Activated naive CD8-positive, alpha-beta T cell treated with anti-CD3 and anti-CD28 coated beads, Interleukin-2, amount 50 U/mL, for 24 hours (primary cell): ENCODE results near the gene METTL17.
"Not testable (repeated sequence)": the region's sequence is repeated elsewhere in the genome, so short reads cannot be mapped to it uniquely, and the experiment has no call there.

Source experiments
- ATAC-seq: fragments of 150-1000 bp; cut with Tn5 transposase; one replicate; pipeline ENCODE4 v1.10.0; 2021
- DNase-seq: peaks from one replicate; pipeline ENCODE4 v3.0.0; 2021
- H3K27ac Mint-ChIP-seq: one replicate; pipeline ENCODE4 v1.8.0; 2021; ENCODE audit warnings: mild to moderate bottlenecking, mixed read lengths
- H3K27me3 Mint-ChIP-seq: one replicate; pipeline ENCODE4 v1.8.0; 2021; ENCODE audit warnings: mixed read lengths
- H3K36me3 Mint-ChIP-seq: one replicate; pipeline ENCODE4 v1.8.0; 2021; ENCODE audit warnings: low read depth, mixed read lengths
- H3K4me1 Mint-ChIP-seq: one replicate; pipeline ENCODE4 v1.8.0; 2021; ENCODE audit warnings: mixed read lengths
- H3K4me3 Mint-ChIP-seq: one replicate; pipeline ENCODE4 v1.8.0; 2021; ENCODE audit warnings: mild to moderate bottlenecking, moderate library complexity, mixed read lengths
- H3K9me3 Mint-ChIP-seq: one replicate; pipeline ENCODE4 v1.8.0; 2021; ENCODE audit warnings: mixed read lengths

The METTL17 gene

DNA sequence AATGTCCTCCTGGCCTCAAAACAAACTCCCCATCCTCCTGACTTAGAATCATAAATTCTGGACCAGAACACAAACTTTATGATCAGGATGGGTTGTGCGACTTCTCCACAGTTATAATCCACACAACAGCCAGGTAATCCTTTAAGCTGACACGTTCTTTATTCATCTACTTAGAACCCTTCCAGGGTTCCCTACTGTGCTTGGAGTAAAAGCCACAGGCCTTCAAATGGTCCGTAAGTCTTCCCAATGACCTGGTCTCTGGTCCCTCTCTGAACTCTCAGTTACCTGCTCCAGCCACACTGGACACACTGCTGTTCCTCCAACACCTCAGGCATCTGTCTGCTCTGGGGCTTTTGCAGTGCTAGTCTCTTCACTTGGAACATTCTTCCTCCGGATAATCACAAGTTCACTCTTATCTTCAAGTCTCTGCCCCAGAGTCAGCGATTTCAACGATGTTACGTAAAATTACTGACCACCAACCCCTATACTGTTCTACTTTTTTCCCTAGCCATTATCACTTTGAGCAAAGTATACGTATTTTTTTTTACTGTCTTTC is 50.7 kb downstream of the METTL17 start:
- no peak overlapping the region for H3K27ac Mint-ChIP-seq
- H3K9me3 Mint-ChIP-seq, result no peaks in the 10 kb centered on the region
- DNase-seq, result no peak
- no peaks in the 10 kb centered on the region for H3K36me3 Mint-ChIP-seq
- H3K4me1 Mint-ChIP-seq, result peaks cover 7% of the 10 kb centered on the region
- no peak for ATAC-seq
- no peak overlapping the region for H3K4me3 Mint-ChIP-seq
- H3K27me3 Mint-ChIP-seq, result peaks cover 19% of the 10 kb centered on the region

DNA sequence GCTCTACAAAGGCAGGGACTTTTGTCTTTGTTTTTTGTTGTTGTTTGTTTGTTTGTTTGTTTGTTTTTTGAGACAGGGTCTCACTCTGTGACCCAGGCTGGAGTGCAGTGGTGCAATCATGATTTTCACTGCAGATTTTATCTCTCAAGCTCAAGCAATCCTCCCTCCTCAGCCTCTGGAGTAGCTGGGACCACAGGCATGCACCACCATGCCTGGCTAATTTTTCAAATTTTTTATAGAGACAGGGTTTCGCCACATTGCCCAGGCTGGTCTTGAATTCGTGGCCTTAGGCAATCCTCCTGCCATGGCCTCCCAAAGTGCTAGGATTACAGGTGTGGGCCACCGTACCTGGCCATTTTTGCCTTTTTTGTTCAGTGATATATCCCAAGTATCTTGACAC is 51.2 kb downstream of the METTL17 start:
- H3K27ac Mint-ChIP-seq, DNase-seq, ATAC-seq, H3K36me3 Mint-ChIP-seq, H3K9me3 Mint-ChIP-seq, H3K4me3 Mint-ChIP-seq, H3K4me1 Mint-ChIP-seq: not testable (repeated sequence)
- peaks cover 19% of the 10 kb centered on the region for H3K27me3 Mint-ChIP-seq

DNA sequence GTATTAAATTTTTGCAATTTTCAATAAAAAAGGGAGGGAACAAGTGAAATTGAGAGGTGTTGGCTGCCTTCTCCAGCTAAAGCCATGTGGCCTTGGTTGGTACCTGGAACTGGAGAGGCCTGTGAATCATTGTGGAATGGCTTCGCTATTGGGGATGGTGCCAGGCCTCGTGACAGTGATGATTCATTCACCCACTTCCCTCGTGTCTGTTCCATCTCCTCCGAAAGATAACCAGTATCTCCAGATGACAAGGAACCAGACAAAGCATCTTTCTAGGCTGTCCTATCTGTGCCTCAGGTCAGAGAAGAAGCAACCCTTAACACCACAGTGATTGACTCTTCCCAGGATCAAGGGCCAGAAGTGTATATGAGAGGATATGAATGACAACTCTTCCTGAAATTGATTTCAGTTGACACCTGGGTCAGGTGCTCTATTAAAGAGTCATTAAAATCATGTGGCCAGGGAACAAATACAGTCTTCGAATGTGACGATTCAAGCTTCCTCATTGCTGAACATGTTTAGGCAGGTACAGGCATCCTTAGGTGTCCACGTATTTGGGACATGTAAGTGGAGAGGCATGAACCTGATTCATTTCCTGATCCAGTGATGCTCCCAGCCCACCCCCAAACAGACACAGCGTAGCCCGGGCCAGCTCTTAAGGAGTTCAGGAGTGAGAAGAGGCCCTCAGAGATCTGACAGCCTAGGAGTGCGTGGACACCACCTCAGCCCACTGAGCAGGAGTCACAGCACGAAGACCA is 52.1 kb downstream of the METTL17 start, which contains the start of gene RNASE7:
Gene RNASE7 (plus strand): TSS at position 687 of the 758 bp plus-strand sequence. CDS start 631 bp downstream, outside the sequence.
- H3K27me3 Mint-ChIP-seq, result peaks cover 19% of the 10 kb centered on the region
- H3K27ac Mint-ChIP-seq, result no peak within 1 kb of the TSS
- no peak for DNase-seq
- H3K36me3 Mint-ChIP-seq, result no peaks in the 10 kb centered on the region
- H3K4me3 Mint-ChIP-seq, result no peak within 1 kb of the TSS
- ATAC-seq, result no peak
- peaks cover 7% of the 10 kb centered on the region for H3K4me1 Mint-ChIP-seq
- no peaks in the 10 kb centered on the region for H3K9me3 Mint-ChIP-seq

DNA sequence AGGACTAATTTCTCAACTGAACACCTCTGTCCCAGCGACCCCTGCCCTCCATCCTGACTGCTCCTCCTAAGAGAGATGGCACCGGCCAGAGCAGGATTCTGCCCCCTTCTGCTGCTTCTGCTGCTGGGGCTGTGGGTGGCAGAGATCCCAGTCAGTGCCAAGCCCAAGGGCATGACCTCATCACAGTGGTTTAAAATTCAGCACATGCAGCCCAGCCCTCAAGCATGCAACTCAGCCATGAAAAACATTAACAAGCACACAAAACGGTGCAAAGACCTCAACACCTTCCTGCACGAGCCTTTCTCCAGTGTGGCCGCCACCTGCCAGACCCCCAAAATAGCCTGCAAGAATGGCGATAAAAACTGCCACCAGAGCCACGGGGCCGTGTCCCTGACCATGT is 53.1 kb downstream of the METTL17 start:
- H3K36me3 Mint-ChIP-seq, result no peaks in the 10 kb centered on the region
- DNase-seq, result no peak
- H3K27me3 Mint-ChIP-seq, result peaks cover 21% of the 10 kb centered on the region
- peaks cover 7% of the 10 kb centered on the region for H3K4me1 Mint-ChIP-seq
- H3K9me3 Mint-ChIP-seq, result no peaks in the 10 kb centered on the region
- H3K27ac Mint-ChIP-seq, result no peak overlapping the region
- ATAC-seq, result no peak
- no peak overlapping the region for H3K4me3 Mint-ChIP-seq

DNA sequence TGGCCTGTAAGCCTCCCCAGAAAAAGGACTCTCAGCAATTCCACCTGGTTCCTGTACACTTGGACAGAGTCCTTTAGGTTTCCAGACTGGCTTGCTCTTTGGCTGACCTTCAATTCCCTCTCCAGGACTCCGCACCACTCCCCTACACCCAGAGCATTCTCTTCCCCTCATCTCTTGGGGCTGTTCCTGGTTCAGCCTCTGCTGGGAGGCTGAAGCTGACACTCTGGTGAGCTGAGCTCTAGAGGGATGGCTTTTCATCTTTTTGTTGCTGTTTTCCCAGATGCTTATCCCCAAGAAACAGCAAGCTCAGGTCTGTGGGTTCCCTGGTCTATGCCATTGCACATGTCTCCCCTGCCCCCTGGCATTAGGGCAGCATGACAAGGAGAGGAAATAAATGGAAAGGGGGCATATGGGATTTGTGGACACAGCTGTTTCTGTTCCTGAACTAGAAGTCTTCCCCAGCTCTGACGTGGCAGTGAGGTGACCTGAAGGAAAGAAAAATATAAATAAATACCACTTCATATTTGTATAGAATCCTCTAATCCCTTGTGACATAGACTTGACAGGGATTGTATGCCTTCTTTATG is 53.7 kb downstream of the METTL17 start:
- Mint-ChIP-seq H3K4me3 (no peak overlapping the region), H3K27ac (no peak overlapping the region), H3K27me3 (peaks cover 21% of the 10 kb centered on the region), H3K9me3 (no peaks in the 10 kb centered on the region), H3K4me1 (peaks cover 7% of the 10 kb centered on the region), H3K36me3 (no peaks in the 10 kb centered on the region)
- DNase-seq (no peak), ATAC-seq (no peak)

DNA sequence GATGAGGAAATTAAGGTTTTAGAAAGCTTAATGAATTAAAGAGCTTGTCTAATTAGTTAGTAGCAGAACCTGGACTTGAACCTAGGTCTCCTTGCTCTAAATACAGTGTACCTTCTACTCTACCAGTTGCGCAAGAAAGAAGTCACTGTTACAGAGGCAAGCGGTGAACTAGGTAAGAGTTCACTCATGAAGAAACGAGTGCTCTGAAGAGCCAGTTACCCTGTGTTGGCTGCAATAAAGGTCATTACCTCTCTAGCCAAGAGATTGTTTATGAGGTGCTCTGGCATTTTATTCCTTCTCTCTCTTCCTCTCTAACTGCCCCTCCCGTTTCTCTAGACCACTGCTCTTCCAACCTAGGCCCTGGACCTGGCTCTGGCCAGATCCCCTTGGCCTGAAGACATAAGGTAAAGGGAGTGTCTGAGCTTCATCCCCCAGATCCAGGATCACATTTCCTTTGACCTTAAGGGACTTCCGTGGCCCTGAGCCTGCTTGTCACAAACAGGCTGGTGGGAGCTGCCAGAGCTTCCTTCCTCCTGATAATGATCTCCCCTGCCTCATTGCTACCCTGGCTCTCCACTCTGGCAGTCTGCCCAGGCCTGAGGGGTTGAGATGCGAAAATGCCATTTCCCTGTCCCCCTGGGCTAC is 54.3 kb downstream of the METTL17 start:
- no peak overlapping the region for H3K27ac Mint-ChIP-seq
- peaks cover 23% of the 10 kb centered on the region for H3K27me3 Mint-ChIP-seq
- no peaks in the 10 kb centered on the region for H3K36me3 Mint-ChIP-seq
- H3K4me1 Mint-ChIP-seq, result peaks cover 7% of the 10 kb centered on the region
- no peak overlapping the region for H3K4me3 Mint-ChIP-seq
- ATAC-seq (no peak), DNase-seq (no peak)
- no peaks in the 10 kb centered on the region for H3K9me3 Mint-ChIP-seq
